NB4 (cell line): ENCODE data around the gene SAYSD1.

Experiments
- DNase-seq: peaks from one replicate; pipeline ENCODE4 v3.0.0; 2010; ENCODE audit warnings: low read depth
- H3K4me3 ChIP-seq: one replicate; pipeline ENCODE4 v1.5.1; 2011; ENCODE audit warnings: mild to moderate bottlenecking, low read depth, low read length, moderate library complexity
- CTCF ChIP-seq: IDR thresholded peaks from one replicate; pipeline ENCODE4 v1.5.1; 2012; ENCODE audit warnings: low read depth, low read length
- MAX ChIP-seq: IDR thresholded peaks from 2 replicates; pipeline ENCODE4 v1.6.1; 2011; ENCODE audit warnings: low read depth, low read length
- MYC ChIP-seq: IDR thresholded peaks from 2 replicates; pipeline ENCODE4 v1.6.1; 2011; ENCODE audit warnings: low read depth, low read length
- POLR2A ChIP-seq: IDR thresholded peaks from 2 replicates; pipeline ENCODE4 v1.6.1; 2011; ENCODE audit warnings: mild to moderate bottlenecking; ENCODE audit not compliant: insufficient read length; ENCODE audit errors: extremely low read depth

SAYSD1 gene

GRCh38 chr6:39078695-39079094 lies 36.3 kb downstream of the SAYSD1 start:
- DNase-seq = no peak
- TF ChIP-seq MYC = no peak
- no peak for TF ChIP-seq MAX
- TF ChIP-seq CTCF = no peak
- TF ChIP-seq POLR2A = no peak
- H3K4me3 ChIP-seq = no peak overlapping the region

GRCh38 chr6:39077882-39078594 lies 36.9 kb downstream of the SAYSD1 start:
- TF ChIP-seq CTCF (no peak), MYC (no peak), POLR2A (no peak), MAX (no peak)
- H3K4me3 ChIP-seq = no peak overlapping the region
- DNase-seq = no peak

- H3K4me3 ChIP-seq = no peak overlapping the region
- TF ChIP-seq MYC = no peak
- no peak for TF ChIP-seq MAX
- TF ChIP-seq CTCF = no peak
- TF ChIP-seq POLR2A = no peak
- no peak for DNase-seq
These were observed 38.1 kb downstream of the SAYSD1 start for GRCh38 chr6:39076623-39077535.

GRCh38 chr6:39075807-39076622 lies 39.0 kb downstream of the SAYSD1 start:
- TF ChIP-seq MAX (no peak), MYC (no peak), POLR2A (no peak), CTCF (no peak)
- no peak overlapping the region for H3K4me3 ChIP-seq
- DNase-seq = no peak

GRCh38 chr6:39075010-39075686 lies 39.8 kb downstream of the SAYSD1 start:
- H3K4me3 ChIP-seq = no peak overlapping the region
- TF ChIP-seq POLR2A (no peak), MYC (no peak), MAX (no peak), CTCF (no peak)
- DNase-seq = no peak
